HL-60 (cell line): ENCODE measurements around the gene TBC1D5.

Experiments used
- DNase-seq, 2 experiments: peaks; one replicate each; pipeline ENCODE4 v3.0.0-alpha.2; 2010 to 2020; ENCODE audit warnings: low read depth in 1 of 2, low spot score in 1 of 2
- H3K27ac ChIP-seq: fragments of 250-450 bp; sonication (Bioruptor Pico); replicated peaks from 2 replicates; pipeline ENCODE4 v1.5.1; 2020; ENCODE audit warnings: mild to moderate bottlenecking, moderate library complexity
- H3K27me3 ChIP-seq: fragments of 250-450 bp; sonication (Bioruptor Pico); 2 replicates; pipeline ENCODE4 v1.5.1; 2021; ENCODE audit warnings: mild to moderate bottlenecking, moderate library complexity; ENCODE audit not compliant: insufficient read depth, poor library complexity, severe bottlenecking
- H3K4me3 ChIP-seq: replicated peaks from 2 replicates; pipeline ENCODE4 v1.5.1; 2011; ENCODE audit warnings: mild to moderate bottlenecking, control low read depth, low read length; ENCODE audit not compliant: insufficient read depth
- CTCF ChIP-seq: IDR thresholded peaks from one replicate; pipeline ENCODE4 v1.5.1; 2011; ENCODE audit warnings: low read length, control low read depth, inconsistent platforms; ENCODE audit not compliant: insufficient read depth
- GABPA ChIP-seq: IDR thresholded peaks from 2 replicates; pipeline ENCODE4 v1.6.1; 2012; ENCODE audit warnings: low read depth
- POLR2AphosphoS5 ChIP-seq: IDR thresholded peaks from 2 replicates; pipeline ENCODE4 v1.6.1; 2012; ENCODE audit warnings: low read depth
- REST ChIP-seq: IDR thresholded peaks from 2 replicates; pipeline ENCODE4 v1.6.1; 2012; ENCODE audit warnings: low read depth; ENCODE audit not compliant: insufficient replicate concordance
- SPI1 ChIP-seq: IDR thresholded peaks from 2 replicates; pipeline ENCODE4 v1.6.1; 2012; ENCODE audit warnings: low read depth, mild to moderate bottlenecking, borderline replicate concordance

The TBC1D5 gene

GRCh38 chr3:17550624-17551023 is 191.8 kb downstream of the TBC1D5 start:
- TF ChIP-seq CTCF (no peak), GABPA (no peak), REST (no peak), POLR2AphosphoS5 (no peak), SPI1 (no peak)
- no peak overlapping the region for H3K4me3 ChIP-seq
- no peak overlapping the region for H3K27ac ChIP-seq
- H3K27me3 ChIP-seq: no peaks in the 10 kb centered on the region
- DNase-seq: no peak

GRCh38 chr3:17546500-17547255 is 195.8 kb downstream of the TBC1D5 start:
- no peak for DNase-seq
- no peak for TF ChIP-seq SPI1
- TF ChIP-seq REST: no peak
- no peak for TF ChIP-seq POLR2AphosphoS5
- TF ChIP-seq GABPA: no peak
- TF ChIP-seq CTCF: no peak
- no peak overlapping the region for H3K27ac ChIP-seq
- no peaks in the 10 kb centered on the region for H3K27me3 ChIP-seq
- H3K4me3 ChIP-seq: no peak overlapping the region

- no peak overlapping the region for H3K4me3 ChIP-seq
- TF ChIP-seq SPI1 (no peak), REST (no peak), POLR2AphosphoS5 (no peak), CTCF (no peak), GABPA (no peak)
- DNase-seq: no peak
- no peaks in the 10 kb centered on the region for H3K27me3 ChIP-seq
- no peak overlapping the region for H3K27ac ChIP-seq
Measured at GRCh38 chr3:17544632-17545031, 197.8 kb downstream of the TBC1D5 start.
